ENCODE results near the gene MTARC2.

MTARC2 gene

DNA sequence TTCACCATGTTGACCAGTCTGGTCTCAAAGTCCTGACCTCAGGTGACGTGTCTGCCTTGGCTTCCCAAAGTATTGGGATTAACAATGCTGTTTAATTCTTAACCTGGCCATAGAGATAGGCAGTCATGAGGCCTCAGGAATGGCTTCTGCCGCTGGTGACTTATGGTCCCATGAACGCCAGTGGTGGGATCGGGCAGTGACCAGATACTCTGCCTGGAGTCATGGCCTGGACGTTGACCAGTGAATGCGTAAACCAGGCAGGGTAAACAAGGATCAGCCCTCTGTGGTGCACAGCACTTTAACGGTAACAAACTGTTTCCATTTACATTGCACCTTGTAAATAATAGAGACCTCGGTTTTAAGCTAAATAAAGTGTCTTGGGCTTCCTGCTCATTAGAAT is 61.6 kb downstream of the MTARC2 start:
- no peak overlapping the region for H3K4me3 ChIP-seq (replicated peaks; ENCODE audit: insufficient read depth, low read length)
- H3K27me3 ChIP-seq (ENCODE audit: insufficient read depth, poor library complexity, severe bottlenecking): no peaks in the 10 kb centered on the region
- H3K27ac ChIP-seq (replicated peaks): no peak overlapping the region
- DNase-seq (ENCODE audit: low read depth in 1 of 2, low spot score in 1 of 2): no peak
- TF ChIP-seq GABPA (IDR thresholded peaks at IDR 0.05; ENCODE audit: low read depth): no peak
- TF ChIP-seq POLR2AphosphoS5 (IDR thresholded peaks at IDR 0.05; ENCODE audit: low read depth): no peak
- TF ChIP-seq, protein P1, sequence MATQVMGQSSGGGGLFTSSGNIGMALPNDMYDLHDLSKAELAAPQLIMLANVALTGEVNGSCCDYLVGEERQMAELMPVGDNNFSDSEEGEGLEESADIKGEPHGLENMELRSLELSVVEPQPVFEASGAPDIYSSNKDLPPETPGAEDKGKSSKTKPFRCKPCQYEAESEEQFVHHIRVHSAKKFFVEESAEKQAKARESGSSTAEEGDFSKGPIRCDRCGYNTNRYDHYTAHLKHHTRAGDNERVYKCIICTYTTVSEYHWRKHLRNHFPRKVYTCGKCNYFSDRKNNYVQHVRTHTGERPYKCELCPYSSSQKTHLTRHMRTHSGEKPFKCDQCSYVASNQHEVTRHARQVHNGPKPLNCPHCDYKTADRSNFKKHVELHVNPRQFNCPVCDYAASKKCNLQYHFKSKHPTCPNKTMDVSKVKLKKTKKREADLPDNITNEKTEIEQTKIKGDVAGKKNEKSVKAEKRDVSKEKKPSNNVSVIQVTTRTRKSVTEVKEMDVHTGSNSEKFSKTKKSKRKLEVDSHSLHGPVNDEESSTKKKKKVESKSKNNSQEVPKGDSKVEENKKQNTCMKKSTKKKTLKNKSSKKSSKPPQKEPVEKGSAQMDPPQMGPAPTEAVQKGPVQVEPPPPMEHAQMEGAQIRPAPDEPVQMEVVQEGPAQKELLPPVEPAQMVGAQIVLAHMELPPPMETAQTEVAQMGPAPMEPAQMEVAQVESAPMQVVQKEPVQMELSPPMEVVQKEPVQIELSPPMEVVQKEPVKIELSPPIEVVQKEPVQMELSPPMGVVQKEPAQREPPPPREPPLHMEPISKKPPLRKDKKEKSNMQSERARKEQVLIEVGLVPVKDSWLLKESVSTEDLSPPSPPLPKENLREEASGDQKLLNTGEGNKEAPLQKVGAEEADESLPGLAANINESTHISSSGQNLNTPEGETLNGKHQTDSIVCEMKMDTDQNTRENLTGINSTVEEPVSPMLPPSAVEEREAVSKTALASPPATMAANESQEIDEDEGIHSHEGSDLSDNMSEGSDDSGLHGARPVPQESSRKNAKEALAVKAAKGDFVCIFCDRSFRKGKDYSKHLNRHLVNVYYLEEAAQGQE (IDR thresholded peaks at IDR 0.05; ENCODE audit: insufficient replicate concordance, low read depth): no peak
- TF ChIP-seq SPI1 (IDR thresholded peaks at IDR 0.05; ENCODE audit: borderline replicate concordance, low read depth): no peak
- TF ChIP-seq, protein P2, sequence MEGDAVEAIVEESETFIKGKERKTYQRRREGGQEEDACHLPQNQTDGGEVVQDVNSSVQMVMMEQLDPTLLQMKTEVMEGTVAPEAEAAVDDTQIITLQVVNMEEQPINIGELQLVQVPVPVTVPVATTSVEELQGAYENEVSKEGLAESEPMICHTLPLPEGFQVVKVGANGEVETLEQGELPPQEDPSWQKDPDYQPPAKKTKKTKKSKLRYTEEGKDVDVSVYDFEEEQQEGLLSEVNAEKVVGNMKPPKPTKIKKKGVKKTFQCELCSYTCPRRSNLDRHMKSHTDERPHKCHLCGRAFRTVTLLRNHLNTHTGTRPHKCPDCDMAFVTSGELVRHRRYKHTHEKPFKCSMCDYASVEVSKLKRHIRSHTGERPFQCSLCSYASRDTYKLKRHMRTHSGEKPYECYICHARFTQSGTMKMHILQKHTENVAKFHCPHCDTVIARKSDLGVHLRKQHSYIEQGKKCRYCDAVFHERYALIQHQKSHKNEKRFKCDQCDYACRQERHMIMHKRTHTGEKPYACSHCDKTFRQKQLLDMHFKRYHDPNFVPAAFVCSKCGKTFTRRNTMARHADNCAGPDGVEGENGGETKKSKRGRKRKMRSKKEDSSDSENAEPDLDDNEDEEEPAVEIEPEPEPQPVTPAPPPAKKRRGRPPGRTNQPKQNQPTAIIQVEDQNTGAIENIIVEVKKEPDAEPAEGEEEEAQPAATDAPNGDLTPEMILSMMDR (IDR thresholded peaks at IDR 0.05; ENCODE audit: insufficient read depth, low read length): no peak

DNA sequence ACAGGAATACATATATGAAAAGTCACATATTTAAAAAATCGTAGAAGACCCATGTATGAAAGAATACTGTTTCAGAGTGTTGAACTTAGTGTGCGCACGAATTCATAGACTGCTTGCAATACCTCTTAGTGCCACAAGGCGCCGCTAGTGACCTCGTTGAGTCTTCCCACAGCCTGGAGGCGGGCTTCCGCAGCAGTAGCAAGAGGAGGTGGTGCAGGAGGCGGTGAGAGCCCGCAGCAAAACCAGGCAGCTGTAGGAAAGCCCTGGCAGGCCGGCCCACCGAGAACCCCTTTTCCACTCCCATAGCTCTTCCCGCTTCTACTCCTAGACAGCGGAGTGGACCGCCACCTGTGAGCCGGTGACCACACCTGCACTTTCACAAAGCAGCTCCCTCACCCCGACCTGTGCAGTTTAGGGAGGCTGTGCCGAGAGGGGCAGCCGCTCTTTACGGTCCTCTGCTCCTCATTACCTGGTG is 62.1 kb downstream of the MTARC2 start:
- no peak overlapping the region for H3K4me3 ChIP-seq (replicated peaks; ENCODE audit: insufficient read depth, low read length)
- TF ChIP-seq GABPA (IDR thresholded peaks at IDR 0.05; ENCODE audit: low read depth) (no peak), SPI1 (IDR thresholded peaks at IDR 0.05; ENCODE audit: borderline replicate concordance, low read depth) (no peak)
- TF ChIP-seq, protein P1 (IDR thresholded peaks at IDR 0.05; ENCODE audit: insufficient replicate concordance, low read depth): no peak
- TF ChIP-seq, protein P2 (IDR thresholded peaks at IDR 0.05; ENCODE audit: insufficient read depth, low read length): peak; percentile 96
- DNase-seq (ENCODE audit: low read depth in 1 of 2, low spot score in 1 of 2): peak; percentile 62 to 76
- no peak overlapping the region for H3K27ac ChIP-seq (replicated peaks)
- no peaks in the 10 kb centered on the region for H3K27me3 ChIP-seq (ENCODE audit: insufficient read depth, poor library complexity, severe bottlenecking)

DNA sequence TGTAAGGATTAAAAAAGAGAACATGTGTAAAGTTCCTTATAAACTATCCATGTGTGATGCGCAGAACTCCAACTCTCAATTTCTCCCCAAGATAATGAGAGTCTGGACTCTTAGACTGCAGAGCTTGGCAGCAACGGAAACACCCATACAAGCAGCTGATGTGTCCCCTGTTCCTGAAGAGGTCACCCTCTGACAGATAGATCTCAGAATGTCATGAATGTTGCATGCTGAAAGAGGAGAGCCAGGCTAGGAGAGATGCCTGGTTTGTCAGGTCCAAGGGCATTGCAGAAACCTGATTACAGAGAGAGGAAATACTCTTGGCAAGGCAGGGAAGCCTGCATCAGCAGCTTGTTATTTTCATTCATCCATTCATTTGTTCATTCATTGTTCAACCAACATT is 62.8 kb downstream of the MTARC2 start:
- Histone ChIP-seq H3K27ac (replicated peaks) (no peak overlapping the region), H3K27me3 (ENCODE audit: insufficient read depth, poor library complexity, severe bottlenecking) (no peaks in the 10 kb centered on the region), H3K4me3 (replicated peaks; ENCODE audit: insufficient read depth, low read length) (no peak overlapping the region)
- TF ChIP-seq, protein P1 (IDR thresholded peaks at IDR 0.05; ENCODE audit: insufficient replicate concordance, low read depth): no peak
- TF ChIP-seq GABPA (IDR thresholded peaks at IDR 0.05; ENCODE audit: low read depth) (no peak), POLR2AphosphoS5 (IDR thresholded peaks at IDR 0.05; ENCODE audit: low read depth) (no peak)
- TF ChIP-seq, protein P2 (IDR thresholded peaks at IDR 0.05; ENCODE audit: insufficient read depth, low read length): no peak
- DNase-seq (ENCODE audit: low read depth in 1 of 2, low spot score in 1 of 2): no peak

Data from HL-60 (cell line).